Large intestine (tissue), 3 donors: ENCODE measurements around the gene KIAA0319L. TPM values are rescaled to one million over a fixed set of nuclear protein-coding genes. Genes with fewer than 3 reads are reported as not detected.

Source experiments
- DNase-seq, 2 donors: peaks; one replicate each; pipeline versions ENCODE4 v3.0.0 to v3.0.0-alpha.2; 2013
- H3K27ac ChIP-seq: one replicate; pipeline ENCODE4 v1.5.1; 2013; ENCODE audit warnings: low read length
- H3K27me3 ChIP-seq: 2 replicates; pipeline ENCODE4 v1.6.1; 2013; ENCODE audit warnings: low read length; ENCODE audit not compliant: control insufficient read depth, insufficient read depth
- H3K36me3 ChIP-seq: 2 replicates; pipeline ENCODE4 v1.6.1; 2013; ENCODE audit warnings: low read length; ENCODE audit not compliant: control insufficient read depth, insufficient read depth
- H3K4me1 ChIP-seq: one replicate; pipeline ENCODE4 v1.6.1; 2013; ENCODE audit warnings: low read length; ENCODE audit not compliant: control insufficient read depth, insufficient read depth
- H3K4me3 ChIP-seq: one replicate; pipeline ENCODE4 v1.5.1; 2013; ENCODE audit warnings: low read length
- H3K9me3 ChIP-seq: one replicate; pipeline ENCODE4 v1.6.1; 2013; ENCODE audit warnings: mild to moderate bottlenecking, low read depth, low read length, moderate library complexity; ENCODE audit not compliant: control insufficient read depth
- WGBS: methylation state at CpG from one replicate; pipeline ENCODE4 v1.1.5; 2013; ENCODE audit warnings: low lambda C conversion rate; ENCODE audit not compliant: insufficient coverage; 5-methylcytosine and 5-hydroxymethylcytosine counted together
- polyA plus RNA-seq: library from polyadenylated mRNA; unstranded; fragments of 120-200 nt; gene quantifications from one replicate; pipeline ENCODE4 v1.2.1, GENCODE V29; 2013

The KIAA0319L gene
- polyA plus RNA-seq, 1 donor, result 60.3 TPM

DNA sequence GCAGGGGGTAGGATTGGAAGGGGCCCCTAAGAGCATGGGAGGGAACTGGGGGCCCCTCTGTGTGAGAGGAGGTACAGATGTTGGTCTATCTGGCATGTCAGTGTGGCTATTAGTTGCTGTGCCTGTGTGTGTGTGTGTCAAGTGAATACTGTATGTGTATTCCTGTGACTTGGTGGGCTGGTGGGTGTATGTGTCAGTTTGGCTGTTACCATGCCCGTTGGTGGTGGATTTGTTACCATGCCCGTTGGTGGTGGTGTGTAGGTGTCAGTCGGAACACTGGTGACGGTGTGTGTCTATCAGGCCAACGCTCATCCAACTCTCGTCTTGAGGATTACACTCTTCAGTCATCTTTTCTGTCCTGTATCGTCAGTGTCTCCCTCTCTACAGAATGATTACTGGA is 38.5 kb upstream of the KIAA0319L start:
- H3K27ac ChIP-seq, result no peak overlapping the region
- H3K4me1 ChIP-seq, result peaks cover 13% of the 10 kb centered on the region
- H3K9me3 ChIP-seq, result no peaks in the 10 kb centered on the region
- H3K27me3 ChIP-seq, result no peaks in the 10 kb centered on the region
- H3K4me3 ChIP-seq, result no peak overlapping the region
- WGBS, result no CpG with 5 or more reads among the region's 7 CpGs
- DNase-seq, result no peak
- H3K36me3 ChIP-seq, result peaks cover 6% of the 10 kb centered on the region

DNA sequence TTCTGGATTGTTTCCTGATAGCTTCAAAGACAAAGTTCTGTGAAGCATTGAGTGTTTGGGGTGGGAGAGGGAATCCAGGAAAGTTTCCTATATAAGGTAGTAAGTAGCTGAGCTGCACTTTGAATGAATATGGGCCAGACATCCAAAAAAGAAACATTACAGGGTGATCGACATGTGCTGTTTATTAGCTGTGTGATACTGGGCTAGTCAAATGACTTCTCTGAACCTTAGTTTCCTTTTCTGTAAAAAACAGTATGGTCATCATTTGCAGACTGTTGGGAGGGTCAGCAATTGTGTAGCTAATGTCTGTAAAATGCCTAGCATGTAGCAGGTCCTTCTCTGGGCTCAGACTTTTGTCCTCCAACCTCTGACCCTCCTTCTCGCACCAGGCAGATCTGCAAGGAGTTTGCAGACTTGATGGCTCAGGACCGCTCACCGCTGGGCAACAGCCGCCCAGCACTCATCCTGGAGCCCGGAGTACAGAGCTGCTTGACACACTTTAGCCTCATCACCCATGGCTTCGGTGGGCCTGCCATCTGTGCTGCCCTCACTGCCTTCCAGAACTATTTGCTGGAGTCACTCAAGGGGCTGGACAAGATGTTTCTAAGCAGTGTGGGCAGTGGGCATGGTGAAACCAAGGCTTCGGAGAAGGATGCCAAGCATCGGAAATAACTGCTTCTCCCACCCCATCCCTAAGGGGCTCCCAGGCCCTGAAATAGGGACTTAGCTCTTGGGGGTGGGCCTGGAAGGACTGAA is 37.0 kb upstream of the KIAA0319L start:
- no peak for DNase-seq
- Histone ChIP-seq H3K4me3 (no peak overlapping the region), H3K9me3 (no peaks in the 10 kb centered on the region), H3K27ac (no peak overlapping the region), H3K4me1 (peaks cover 13% of the 10 kb centered on the region), H3K36me3 (no peaks in the 10 kb centered on the region), H3K27me3 (no peaks in the 10 kb centered on the region)
- no CpG with 5 or more reads among the region's 9 CpGs for WGBS

DNA sequence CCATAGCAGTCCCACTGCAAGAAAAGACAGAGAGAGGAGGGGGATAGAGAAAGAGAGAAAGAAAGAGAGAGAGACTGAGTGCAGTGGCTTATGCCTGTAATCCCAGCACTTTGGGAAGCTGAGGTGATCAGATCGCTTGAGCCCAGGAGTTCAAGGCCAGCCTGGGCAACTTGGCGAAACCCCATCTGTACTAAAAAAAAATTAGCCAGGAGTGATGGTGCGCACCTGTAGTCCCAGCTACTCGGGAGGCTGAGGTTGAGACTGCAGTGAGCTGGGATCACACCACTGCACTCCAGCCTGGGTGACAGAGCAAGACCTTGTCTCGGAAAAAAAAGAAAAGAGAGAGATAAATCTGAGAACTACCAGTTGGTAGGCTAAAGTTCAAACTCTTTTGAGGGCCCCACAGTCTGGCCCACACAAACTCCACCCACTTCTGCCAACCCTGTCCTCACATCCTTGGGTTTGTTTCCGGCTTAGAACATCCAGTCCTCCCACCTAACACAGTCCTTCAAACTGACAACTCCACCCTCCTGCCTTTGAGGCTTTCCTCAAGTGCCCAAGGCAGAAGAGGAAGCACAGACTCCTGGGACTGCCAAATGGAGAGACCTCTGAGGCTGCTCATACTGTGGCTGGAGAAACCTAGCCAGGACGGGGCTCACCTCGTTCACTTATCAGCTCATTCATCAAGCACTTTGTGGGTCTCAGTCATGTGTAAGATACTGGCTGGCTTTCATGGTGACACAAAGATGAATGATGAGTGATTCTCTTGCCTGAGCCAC is 36.0 kb upstream of the KIAA0319L start:
- Histone ChIP-seq H3K36me3 (no peaks in the 10 kb centered on the region), H3K4me1 (peaks cover 13% of the 10 kb centered on the region), H3K9me3 (no peaks in the 10 kb centered on the region), H3K27ac (peak overlapping the region; percentile 68), H3K4me3 (no peak overlapping the region), H3K27me3 (no peaks in the 10 kb centered on the region)
- WGBS, result no CpG with 5 or more reads among the region's 8 CpGs
- peak; percentile 78 to 91 for DNase-seq

DNA sequence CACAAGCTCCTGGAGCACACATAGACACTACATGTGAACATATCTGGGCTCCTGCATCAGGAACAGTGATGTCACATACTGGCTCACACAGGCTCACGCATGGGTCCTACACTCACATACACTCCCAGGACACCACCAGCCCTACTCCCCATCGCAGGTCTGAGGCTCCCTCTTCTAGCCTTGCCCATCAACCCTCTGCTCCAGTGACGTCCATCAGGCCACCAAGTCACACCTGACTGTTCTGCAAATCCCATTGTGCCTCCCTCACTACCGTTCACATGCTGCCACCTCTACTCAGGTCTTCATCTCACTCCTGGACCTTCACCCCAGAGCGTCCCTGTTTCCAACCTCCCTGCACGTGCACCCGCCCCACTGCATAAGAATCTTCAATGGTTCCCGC is 34.0 kb upstream of the KIAA0319L start:
- Histone ChIP-seq H3K27me3 (no peaks in the 10 kb centered on the region), H3K9me3 (no peaks in the 10 kb centered on the region), H3K36me3 (no peaks in the 10 kb centered on the region), H3K4me3 (no peak overlapping the region), H3K27ac (no peak overlapping the region), H3K4me1 (peaks cover 13% of the 10 kb centered on the region)
- no peak for DNase-seq
- 100% methylated on average over 1 of the region's 8 CpGs for WGBS

DNA sequence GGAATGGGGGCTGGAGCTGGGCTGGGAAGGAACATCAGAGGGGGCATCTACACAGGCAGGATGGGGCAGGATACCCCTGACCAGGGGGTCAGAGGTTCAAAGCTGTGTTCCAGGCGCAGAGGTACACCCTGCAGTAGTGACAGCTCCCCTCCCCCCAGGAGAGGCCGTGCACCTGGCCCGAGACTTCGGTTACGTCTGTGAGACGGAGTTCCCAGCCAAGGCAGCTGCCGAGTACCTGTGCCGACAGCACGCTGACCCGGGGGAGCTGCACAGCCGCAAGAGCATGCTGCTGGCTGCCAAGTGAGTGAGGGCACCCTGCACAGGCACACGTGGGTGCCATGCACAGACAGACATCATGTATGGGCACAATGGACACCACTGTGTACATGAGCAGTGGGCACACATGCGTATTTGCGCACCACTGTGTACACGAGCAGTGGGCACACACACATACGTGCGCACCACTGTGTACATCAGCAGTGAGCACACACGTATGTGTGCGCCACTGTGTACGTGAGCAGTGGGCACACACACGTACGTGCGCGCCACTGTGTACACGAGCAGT is 33.4 kb upstream of the KIAA0319L start:
- Histone ChIP-seq H3K27me3 (no peaks in the 10 kb centered on the region), H3K4me3 (no peak overlapping the region), H3K9me3 (no peaks in the 10 kb centered on the region), H3K27ac (no peak overlapping the region), H3K36me3 (no peaks in the 10 kb centered on the region), H3K4me1 (peaks cover 13% of the 10 kb centered on the region)
- WGBS, result no CpG with 5 or more reads among the region's 25 CpGs
- DNase-seq, result no peak

DNA sequence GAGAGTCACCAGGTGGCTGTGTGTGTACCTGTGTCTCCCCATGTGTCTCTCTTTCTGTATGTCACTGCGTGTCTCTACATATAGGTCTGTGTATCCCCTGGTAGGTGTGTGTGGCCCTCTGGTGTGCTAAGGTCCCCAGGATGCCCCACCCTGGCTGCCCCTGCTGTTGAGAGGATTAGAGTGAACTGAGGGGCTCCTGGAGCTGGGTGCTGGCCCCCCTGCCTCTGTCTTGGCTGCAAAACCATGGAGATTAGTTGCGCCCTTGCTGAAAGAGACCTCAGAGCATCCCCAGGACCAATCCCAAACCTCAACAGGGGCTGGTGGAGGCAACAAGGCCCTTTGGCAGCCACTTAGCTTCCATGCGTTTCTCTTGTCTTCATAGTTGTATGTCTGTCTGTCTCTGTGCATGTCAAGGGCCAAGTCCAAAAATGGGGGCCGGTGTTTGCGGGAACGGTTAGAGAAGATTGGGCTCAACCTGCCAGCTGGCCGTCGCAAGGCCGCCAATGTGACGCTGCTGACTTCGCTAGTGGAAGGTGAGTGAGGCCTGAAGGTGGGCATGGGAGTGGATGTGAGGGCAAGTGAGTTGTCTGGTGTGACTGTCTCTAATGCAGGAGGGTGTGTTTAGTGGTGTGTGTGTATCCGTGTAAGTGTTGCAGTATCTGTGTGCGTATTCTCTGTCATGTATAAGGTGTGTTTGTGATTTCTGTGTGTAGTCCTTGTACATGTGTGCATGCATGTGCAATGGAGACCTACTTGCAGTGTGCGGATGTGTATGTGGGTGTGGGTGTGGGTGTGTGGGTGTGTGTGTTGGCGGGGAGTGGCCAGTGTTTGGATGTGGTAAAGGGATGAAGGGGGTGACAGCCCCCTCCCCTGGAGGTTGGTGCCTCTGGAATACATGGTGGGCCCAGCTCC is 32.6 kb upstream of the KIAA0319L start:
- H3K27me3 ChIP-seq, result no peaks in the 10 kb centered on the region
- H3K27ac ChIP-seq, result no peak overlapping the region
- peaks cover 13% of the 10 kb centered on the region for H3K4me1 ChIP-seq
- H3K4me3 ChIP-seq, result no peak overlapping the region
- no peak for DNase-seq
- no CpG with 5 or more reads among the region's 15 CpGs for WGBS
- no peaks in the 10 kb centered on the region for H3K36me3 ChIP-seq
- no peaks in the 10 kb centered on the region for H3K9me3 ChIP-seq

DNA sequence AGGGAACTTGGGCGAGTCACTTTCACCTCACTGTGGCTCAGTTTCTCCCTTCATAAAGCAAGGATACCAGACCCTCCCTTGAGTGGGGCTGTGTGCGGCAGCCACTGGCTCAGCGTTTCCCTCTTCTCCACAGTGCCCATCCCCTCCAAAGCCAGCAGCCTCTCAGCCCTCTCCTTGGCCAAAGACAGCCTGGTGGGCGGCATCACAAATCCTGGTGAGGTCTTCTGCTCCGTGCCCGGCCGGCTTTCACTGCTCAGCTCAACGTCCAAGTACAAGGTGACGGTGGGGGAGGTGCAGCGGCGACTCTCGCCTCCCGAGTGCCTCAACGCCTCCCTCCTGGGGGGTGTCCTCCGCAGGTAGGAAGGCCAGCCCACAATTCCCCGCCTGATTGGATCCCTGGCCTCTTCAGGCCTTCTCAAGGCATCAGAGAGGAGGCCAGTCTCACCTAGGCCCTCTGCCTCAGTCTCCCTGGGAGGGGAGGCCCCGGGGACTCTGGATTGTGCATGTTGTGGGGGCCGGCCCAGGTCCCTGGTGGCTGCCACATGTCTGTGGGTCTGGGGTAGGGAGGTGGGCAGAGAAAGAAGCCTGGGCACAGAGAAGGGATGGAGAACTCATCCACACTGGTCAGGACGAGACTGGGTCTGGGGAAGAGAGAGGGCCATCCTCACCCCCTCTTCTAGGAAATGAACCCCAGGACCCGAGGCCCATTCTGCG is 31.2 kb upstream of the KIAA0319L start:
- no peak for DNase-seq
- no peak overlapping the region for H3K4me3 ChIP-seq
- no peaks in the 10 kb centered on the region for H3K9me3 ChIP-seq
- H3K36me3 ChIP-seq, result no peaks in the 10 kb centered on the region
- H3K27me3 ChIP-seq, result no peaks in the 10 kb centered on the region
- no CpG with 5 or more reads among the region's 21 CpGs for WGBS
- no peak overlapping the region for H3K27ac ChIP-seq
- H3K4me1 ChIP-seq, result peaks cover 9% of the 10 kb centered on the region

DNA sequence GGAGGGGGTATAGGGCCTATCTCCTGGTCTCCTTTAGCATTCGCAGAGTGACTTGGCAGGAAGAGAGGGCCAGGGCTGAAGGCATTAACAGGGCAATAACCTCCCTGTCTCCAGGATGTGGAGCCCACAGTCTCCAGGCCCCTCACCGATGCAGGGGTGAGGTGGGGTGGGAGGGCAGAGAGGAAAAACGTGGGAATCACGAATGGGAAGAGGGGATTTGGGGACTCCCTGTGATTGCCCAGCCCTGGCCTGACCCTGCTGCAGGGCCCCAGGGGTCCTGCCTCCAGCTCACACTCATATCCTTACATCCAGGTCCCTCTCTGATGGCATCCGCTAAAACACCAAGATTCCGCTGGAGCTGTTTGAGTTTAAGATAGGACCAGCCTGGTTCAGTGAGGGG is 30.5 kb upstream of the KIAA0319L start:
- Histone ChIP-seq H3K27me3 (no peaks in the 10 kb centered on the region), H3K27ac (no peak overlapping the region), H3K4me3 (no peak overlapping the region), H3K36me3 (no peaks in the 10 kb centered on the region), H3K9me3 (no peaks in the 10 kb centered on the region), H3K4me1 (peaks cover 4% of the 10 kb centered on the region)
- no CpG with 5 or more reads among the region's 6 CpGs for WGBS
- DNase-seq, result no peak

DNA sequence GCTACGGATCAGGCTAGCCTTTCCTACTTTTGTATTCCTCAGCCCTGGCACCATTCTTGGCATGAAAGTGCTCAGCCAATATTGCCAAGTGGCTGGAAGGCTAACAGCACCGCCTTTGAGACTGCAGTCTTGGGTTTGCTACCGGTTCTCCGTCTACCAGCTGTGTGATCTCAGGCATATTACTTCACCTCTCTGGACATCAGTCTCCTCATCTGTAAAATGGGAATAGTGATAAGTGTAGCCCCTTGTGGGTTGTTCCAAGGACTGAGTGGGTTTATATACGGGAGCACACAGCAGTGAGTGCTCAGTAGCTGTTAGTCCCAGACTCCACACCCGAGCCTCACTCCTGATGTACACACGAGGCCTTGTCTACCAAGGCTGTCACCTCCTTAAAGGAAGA is 29.6 kb upstream of the KIAA0319L start:
- no peaks in the 10 kb centered on the region for H3K27me3 ChIP-seq
- no CpG with 5 or more reads among the region's 7 CpGs for WGBS

More for the DNA sequence above, 29.6 kb upstream of the KIAA0319L start:
- H3K27ac ChIP-seq, result no peak overlapping the region
- no peaks in the 10 kb centered on the region for H3K4me1 ChIP-seq
- H3K36me3 ChIP-seq, result no peaks in the 10 kb centered on the region
- DNase-seq, result no peak
- H3K9me3 ChIP-seq, result no peaks in the 10 kb centered on the region
- H3K4me3 ChIP-seq, result no peak overlapping the region
